Cortex of kidney (tissue), 1 donor: ENCODE measurements around the gene NRGN.

Experiments used
- DNase-seq: peaks from one replicate; lab custom pipeline; 2025; lab: John Stamatoyannopoulos, UW

Gene NRGN

DNA sequence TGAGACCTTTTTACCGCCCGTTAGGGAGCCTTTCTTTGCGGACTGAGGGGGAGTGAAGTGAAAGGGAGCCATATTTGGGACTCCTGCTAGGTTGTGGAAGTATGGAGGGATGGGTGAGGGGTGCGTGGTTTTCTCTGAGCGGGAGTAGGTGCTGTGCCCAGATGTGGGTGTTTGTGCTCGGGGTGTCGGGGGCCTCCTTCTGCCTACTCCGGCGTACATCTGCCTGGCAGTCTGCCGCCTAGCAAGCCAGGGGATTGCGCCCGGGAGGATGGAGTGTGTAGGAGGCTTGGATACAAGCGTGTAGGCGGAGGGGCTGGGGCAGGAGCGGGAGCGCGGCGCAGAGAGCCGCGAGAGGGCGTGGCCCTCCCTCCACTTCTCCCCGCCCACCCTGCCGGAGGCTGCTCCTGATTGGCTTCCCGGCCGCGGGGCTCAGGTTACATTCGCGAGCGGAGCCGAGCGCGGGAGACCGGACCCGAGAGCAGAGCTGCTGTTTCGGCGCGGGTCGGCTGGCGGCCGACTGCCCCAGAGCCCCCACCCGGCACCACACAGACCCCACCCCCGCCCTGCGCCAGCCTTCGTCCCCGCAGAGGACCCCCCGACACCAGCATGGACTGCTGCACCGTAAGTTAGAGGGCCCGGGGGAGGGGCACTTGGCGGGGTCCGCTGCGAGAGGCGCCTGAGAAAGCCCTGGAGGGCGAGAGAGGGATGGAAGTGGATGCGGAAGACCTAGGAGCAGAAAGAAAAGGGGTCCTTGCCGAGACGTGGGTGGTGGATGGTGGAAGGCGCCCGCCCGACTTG is at the start of gene NRGN:
NRGN (plus strand) TSS at position 464 of the 798 bp plus-strand sequence; CDS start at position 607, 143 bp downstream.
- no peak for DNase-seq

DNA sequence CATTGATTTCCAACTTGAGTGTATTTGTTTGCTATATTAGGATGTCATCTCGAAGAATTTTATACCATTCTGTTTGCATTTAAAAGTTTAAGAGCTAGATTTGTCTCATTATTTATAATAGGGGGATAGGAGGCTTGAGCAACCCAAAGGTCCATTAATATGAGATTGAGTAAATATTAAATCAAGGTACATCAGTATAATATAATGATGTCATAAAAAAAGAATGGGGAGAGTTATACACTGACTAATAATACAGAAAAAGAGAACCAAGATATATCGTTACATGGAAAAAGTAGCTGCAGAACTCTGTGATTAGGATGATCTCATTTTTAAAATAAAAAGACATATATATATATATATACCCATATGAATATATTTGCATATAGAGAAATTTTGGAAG is 46.6 kb upstream of the NRGN start:
- no peak for DNase-seq

DNA sequence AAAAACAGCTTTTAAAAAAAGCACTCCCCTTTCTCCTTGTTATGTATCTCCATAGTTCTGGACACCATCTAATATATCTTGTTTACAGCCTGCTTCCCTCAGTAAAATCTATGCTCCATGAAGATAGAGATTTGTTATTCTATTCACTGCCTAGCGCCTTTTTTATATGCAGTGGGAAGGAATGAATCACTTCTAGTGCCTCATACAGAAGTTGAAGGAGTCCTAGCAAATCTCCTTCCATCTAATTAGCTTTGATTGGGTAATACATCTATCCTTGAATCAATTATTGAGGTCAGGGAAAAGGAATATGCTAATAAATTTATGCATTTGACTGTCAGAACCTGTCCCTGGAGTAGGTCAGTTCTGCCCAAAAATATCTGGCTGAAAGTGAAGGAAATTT is 40.2 kb upstream of the NRGN start:
- no peak for DNase-seq

DNA sequence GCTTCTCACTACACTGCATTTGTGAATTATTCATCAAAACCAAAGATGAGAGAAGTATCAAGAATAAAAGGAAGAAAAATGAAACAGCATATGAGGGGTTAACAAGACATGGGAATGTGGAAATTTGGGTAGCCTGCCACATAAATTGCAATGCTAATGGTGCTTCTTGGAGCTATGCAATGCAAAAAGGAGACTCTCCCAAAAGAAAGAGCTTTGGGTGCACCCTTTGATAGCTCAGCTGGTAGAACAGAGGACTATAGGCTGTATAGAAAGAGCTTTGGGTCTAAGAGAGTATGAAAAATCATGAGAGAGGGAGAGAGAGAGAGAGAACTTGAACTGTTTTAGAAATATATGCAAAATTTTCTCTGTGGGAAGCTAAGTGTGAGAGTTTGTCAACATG is 39.7 kb upstream of the NRGN start:
- no peak for DNase-seq

DNA sequence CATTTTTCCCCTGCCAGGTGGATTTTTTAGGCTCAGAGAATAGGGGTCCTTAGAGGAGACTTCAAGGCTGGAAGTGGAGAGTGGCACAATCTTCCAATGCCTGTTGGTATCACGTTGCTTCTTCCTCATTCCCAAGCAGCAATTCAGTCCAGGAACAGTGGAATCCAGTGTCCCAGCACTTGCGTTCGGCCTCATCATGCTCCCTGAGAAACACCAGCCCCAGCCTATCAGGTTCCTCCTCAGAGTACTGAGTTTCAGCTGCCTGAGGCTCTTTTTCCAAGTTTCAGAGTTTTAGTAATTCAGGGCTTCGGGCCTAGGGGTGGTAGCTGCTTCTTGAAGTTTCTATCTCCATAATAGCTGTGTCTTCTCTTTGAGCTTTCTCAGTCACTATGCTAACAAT is 31.9 kb upstream of the NRGN start:
- DNase-seq: no peak

DNA sequence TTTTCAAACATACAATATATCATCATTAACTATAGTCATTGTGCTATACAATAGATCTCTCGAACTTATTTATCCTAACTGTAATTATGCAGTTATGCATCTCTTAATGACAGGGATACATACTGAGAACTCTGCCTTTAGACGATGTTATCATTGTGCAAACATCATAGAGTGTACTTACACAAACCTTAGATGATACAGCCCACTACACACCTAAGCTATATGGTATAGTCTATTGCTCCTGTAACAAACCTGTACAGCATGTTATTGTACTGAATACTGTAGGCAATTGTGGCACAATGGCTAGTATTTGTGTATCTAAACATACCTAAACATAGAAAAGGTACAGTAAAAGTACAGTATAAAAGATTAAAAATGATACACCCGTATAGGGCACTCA is 27.4 kb upstream of the NRGN start:
- no peak for DNase-seq

DNA sequence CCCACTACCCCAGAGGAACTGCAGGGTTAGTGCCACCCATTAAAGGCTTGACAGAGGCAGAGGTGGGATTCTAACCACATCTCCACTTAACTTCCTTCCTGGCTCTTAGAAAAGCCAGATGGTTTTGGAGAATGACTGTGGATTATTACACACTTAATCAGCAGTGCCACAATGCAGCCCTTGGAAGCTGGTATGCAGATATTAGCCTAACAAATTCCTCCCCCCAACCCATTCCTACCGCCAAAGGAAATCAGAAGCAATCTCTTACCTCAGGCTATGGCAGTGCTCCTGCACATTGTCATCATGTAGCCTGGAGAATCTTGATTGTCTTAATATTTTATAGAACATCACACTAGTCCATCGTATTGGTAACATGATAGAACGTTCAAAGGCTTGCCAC is 23.2 kb upstream of the NRGN start:
- no peak for DNase-seq

DNA sequence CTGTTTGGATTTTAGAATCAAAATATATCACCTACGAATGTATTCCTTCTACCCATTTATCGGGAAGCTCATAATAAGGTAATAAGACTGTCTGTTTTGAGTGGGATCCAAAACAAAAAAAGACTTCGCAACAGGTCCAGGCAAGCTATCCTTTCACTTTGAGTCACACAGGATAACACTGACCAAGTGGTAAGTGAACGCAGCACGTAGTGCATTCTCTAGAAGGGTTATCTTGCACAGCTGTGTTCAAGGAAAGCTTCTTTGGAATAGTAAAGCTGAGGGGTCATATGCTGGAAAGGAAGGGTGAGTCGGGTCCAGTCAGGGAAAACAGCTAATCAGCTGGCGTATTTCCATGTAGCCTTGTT is 22.3 kb upstream of the NRGN start:
- DNase-seq: no peak

DNA sequence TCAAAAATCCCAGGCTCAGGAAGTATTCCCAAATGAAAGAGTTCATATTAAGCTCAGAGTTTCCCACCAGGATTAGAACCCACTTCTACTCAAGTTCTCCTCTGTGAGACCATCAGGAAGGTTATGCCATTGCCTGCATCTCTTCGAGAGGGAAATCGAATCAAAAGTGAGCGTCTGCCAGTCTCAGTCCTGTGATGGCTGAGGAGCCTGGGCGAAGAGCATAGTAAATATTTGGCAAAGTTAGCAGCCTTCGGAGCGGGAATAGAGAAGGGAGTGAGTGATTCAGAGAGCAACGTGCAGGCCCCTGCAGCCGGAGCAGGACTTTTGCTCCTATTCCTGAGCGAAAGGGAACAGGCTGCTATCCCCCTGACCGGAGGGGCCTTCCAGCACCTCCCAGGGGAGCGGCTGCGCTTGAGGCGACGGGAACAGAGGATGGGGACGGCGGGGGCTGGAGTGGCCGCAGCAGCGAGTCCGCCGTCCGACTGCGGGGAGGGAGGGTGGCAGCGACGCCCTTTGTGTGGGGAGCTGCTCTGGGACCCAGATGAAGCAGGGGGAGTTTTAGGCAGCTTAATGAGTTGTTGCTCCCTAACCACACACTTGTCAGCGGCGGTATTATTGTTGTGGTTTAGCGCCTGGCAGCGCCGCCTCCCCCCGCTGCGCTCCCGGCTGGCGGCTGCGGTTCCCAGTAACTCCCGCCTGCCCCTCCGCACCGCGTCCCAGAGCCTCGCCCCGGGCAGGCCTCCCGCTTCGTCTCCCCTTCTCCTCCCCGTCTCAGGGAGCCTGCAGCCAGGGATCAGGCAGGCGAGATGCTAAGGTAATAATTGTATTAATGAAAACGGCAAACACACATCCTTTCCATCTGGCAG is 21.7 kb upstream of the NRGN start:
- DNase-seq: no peak

DNA sequence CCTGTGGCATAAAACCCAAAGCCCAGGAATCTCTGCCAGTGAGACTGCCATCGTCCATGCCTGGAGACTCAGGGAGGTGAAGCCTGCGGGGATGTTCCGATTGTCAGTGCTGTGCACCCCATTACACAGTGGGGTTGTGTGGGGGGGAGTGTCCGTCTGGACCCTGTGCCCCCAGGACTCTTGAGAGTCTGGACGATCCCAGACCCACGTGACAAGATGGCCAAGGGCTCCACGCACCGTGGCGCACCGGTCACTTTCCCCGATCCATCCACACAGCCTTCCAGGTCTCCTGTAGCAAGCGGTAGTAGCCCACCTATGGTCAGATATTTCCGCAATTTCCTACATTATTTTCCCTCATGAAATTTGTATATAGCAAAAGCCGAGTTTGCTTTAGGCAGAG is 20.9 kb upstream of the NRGN start:
- no peak for DNase-seq

DNA sequence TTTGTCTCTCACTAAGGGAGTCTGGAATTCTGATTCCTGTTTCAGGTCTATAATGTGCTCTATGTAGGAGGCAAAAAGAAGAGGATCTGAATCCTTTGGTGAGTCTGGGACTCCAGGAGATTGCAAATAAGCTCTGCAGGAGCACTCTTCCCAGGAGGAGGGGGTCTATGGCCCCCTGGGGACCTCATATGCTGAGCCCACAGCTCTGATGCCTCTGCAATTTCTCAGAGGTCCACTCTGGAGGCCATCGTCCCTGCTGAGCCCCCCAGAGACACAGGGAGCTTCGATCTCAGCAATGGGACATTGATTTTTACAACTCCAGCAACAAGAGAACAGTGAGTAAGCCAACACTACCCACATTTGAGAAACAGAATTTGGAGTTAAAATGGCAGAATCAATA is 20.2 kb upstream of the NRGN start:
- no peak for DNase-seq

DNA sequence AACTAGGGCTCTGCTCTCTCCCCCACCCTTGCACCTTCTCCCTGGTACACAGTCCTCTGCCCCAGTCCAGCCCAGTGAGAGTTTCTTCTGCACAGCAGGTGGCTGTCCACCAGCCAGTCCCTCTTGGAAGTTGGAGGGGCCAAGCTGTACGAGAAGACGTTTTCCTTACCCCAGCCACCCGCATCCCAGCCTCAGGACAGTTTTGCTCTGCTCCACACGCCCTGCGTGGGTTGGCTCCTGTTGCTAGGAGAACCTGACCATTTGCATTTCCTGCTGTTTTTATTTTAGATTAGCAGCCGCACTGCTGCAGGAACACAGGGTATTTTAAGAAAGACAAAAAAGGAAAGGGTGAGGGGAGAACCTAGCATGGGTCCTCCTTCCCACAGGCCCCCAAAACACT is 17.6 kb upstream of the NRGN start:
- DNase-seq: no peak

DNA sequence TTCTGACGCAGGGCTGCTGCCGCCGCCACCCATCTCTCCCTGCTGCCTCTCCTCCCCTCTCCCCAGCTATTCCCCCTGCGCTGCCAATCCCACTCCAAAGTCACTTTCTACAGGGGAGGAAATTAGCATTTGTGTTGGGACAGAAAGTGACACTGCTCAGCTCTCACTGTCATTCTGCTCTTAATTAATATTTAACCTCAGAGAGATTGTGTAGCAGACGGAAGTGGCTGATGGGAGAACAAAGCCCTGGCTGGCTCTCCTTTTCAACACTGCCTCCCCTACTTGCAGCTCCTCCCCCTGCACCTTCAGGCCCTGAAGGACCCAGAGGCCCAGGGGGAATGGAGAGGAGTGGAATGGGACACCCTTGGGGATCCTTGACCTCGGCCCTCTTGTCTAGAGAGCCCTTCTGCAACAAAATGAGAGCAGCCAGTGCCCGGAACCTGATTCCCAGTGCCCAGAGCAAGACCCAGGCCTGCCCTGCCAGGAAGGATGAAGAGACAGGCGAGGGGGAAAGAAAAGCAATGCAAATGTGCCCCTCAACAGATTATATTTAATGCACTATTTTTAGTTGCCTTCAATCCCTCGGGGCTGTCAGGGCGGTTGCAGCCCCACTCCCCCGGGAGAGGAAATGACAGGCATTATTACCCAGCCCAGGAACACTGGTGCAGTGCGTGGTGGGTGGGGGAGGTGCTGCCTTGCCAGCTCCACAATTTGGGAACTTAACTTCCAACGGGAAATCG is 14.6 kb upstream of the NRGN start:
- DNase-seq: no peak

DNA sequence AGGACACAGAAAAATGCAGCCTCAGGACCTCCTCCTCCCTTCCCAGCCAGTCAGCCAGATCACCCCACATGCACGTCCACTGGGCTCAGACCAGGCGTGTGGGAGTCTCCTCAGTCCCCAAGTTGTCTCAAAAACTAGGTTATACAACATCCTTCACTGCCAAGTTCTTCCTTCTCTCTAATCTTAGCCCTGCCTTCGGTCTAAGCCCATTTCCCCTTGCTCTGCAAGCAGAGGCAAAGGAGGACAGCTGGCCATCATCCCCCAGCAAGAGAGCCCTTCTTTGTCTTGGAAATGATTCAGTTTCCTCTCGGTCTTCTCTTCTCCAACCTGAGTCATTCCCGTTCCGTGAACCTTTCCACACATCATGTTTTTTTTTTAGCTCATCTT is 14.0 kb upstream of the NRGN start:
- no peak for DNase-seq

DNA sequence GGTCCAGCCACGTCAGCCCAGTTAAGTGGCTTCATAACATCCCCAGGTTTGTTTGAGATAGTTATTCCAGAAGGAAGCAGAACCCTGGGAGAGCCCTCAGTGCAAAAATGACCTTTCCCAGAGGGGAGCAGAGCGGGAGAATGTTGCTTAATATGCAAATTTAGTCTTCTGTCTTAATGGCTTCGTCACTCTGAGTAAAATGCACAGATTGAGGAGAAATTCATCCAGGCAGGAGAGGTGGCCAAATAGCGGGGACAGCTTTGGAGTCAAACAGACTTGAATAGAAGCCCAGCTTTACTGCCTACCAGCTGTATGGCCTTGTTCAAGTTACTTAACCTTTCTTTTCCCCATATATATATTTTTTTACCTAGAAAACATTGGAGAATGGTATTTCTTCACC is 12.3 kb upstream of the NRGN start:
- DNase-seq: no peak

DNA sequence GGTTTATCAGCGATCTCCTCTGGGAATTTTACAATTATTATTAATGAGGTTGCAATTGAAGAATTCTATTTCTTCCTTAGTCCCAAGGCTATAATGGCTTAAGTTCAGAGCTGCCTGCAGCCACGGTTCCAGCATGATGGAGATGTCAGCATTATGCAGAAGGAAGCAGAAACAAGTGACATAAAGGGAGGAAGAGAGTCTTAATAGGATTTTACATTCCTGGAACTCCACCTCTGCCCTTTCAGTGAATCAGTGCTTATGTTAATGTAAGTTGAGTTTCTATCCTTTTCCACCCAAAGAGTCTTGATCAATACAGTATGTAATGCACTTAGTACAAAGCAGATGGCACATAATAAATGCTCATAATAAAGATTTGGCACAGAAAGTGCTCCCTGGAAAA is 11.6 kb upstream of the NRGN start:
- no peak for DNase-seq

DNA sequence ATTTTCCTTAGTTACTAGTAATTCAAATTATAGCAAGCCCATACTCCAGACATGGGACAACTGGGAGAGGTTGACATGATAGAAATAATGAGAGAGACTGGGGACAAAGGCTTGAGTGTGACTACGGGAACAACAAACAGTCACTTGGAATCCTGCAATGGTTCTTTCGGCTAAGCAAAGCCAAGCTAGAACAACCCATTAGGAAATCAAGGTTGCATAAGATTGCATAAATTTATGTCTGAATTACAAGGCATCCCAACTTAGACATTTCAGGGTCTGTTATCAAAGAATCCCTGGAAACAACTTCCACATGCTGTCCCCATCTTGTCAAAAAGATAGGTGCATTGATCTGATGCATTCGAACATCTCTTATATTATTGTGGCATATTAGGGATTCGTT is 10.2 kb upstream of the NRGN start:
- DNase-seq: no peak

DNA sequence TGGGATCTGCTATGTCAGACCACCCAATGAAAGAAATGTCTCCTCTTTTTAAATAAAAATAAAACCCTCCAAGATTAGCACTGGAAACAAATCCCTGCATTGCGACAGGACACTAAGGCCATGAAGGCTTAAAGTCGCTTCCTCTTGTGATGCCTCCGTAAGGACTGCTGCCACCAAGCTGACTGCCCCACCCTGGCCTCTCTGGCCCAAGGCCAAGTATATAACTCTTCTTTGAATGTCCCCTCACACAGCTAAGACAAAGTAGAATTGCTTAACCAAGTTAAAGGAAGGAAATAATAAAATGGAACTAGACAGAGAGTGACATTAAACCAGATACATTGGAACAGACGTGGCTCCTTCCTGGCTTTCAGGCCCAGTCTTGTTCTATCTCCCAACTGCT is 7.5 kb upstream of the NRGN start:
- DNase-seq: no peak

DNA sequence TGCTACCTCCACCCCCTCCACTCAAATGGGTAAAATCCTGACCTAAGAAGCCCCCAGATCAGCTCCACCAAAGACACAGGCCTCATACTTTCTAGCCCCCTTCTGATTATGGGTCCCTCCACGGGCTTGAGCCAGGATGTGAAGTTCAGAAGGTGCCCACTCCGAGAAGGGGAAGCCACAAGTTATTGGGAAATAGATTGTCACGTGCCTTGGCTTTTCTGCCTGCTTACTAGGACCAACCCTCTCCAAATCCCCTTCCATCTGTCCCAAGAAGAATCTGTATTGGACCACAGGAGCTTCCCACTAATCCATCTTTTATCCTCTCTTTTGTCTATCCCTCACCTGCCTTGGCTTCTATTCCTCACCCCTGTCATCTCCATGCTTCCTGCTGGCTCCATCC is 3.0 kb upstream of the NRGN start:
- no peak for DNase-seq

DNA sequence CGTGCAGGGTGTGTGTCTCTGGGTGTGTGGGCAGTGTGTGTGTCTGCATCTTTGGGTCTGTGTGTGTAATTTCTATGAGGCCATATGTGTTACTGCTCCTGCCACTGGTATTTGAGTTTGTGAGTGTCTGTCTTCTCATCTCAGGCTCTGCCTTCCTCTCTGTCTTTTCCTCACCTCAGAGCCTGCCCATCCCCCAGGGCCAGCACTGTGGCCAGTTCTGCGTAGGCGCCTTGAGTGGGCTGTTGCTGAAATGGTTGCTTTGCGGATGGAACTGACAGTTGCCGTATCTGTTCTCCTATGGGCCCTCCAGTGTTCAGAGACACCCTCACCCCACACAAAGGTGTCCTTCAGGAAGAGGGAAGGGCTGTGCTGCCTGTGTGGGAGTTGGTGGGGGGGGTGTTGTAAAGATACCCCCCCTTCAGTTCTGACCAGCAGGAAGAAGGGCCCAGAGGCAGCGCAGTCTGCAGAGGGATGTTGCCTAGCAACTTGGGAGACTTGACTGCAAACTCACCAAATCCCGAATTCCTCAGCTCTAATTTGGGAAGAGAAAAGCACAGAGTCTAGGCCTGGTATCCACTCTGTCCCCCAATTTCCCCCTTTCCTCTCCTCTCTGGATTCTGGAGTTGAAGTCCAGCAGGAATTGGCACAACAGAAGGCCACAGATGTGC is 2.0 kb upstream of the NRGN start:
- DNase-seq: no peak

DNA sequence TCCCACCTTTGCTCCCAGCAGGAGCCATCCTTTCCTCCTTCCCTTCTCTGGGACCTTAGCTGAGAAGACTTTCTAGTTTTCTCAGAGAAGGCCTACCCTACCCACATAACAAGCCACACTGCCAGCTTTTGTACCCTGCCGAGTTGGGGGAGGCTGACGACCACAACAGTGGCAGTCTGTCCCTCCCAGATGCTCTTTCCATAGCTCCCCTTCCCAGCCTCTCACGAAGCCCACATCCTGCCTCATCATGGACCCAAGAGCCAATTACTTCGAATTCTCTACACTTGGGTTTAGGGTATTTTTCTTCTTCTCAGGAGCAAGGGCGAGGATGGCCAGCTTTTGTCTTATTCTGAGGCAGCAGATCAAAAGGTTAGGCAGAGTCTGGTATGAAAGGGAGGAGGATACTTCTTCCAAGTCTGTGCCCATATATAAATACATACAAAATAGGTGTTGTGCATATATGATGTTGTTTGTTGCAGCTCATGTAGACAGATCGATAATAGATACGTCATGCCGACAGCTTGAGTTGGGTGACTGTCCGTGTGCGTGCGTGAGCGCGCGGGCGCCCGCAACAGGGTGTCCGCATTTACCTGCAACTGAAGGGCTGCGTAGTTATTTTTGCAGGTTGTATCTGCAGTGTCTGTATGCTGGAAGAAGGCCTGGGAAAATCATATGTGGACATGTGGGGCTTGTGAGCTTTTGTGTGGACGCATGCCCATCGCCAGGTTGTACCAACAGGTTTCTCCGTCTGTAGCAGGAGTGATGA is 846 bp upstream of the NRGN start:
- no peak for DNase-seq
